Measurements from ENCODE around the gene SPINT1.
A peak's percentile ranks its signal among the peaks of the same experiment; 100 is the strongest.

Gene SPINT1, protein sequence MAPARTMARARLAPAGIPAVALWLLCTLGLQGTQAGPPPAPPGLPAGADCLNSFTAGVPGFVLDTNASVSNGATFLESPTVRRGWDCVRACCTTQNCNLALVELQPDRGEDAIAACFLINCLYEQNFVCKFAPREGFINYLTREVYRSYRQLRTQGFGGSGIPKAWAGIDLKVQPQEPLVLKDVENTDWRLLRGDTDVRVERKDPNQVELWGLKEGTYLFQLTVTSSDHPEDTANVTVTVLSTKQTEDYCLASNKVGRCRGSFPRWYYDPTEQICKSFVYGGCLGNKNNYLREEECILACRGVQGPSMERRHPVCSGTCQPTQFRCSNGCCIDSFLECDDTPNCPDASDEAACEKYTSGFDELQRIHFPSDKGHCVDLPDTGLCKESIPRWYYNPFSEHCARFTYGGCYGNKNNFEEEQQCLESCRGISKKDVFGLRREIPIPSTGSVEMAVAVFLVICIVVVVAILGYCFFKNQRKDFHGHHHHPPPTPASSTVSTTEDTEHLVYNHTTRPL

DNA sequence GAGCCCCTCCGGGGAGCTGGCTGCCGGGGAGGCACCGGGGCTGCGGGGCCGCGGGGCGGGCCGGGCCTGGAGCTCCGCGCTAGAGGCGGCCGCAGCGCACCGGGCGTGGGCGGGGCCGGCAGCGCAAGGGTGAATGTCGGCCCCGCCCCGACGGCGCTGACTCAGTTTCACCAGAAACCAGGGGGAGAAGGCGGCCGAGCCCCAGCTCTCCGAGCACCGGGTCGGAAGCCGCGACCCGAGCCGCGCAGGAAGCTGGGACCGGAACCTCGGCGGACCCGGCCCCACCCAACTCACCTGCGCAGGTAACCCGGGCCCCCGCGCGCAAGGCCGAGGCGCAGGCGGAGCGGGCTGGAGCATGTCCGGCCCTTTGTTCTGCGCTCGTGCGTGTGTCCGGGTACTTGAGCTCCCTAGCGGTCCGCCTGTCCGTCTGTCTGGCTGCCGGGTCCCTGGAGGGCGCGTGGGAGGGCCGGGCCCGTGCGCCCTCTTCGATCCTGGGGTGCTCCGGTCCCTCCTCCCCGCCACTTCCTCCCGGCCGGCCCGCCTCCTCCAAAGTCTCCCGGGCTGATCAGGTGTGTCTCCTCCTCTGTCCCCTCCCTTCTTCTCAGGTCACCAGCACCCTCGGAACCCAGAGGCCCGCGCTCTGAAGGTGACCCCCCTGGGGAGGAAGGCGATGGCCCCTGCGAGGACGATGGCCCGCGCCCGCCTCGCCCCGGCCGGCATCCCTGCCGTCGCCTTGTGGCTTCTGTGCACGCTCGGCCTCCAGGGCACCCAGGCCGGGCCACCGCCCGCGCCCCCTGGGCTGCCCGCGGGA, at the start of gene SPINT1:
Gene SPINT1, plus strand, starts transcription at position 164 of the 811 bp plus-strand sequence. Its CDS starts 507 bp downstream, at position 671.
- peak; percentile 78 for DNase-seq

DNA sequence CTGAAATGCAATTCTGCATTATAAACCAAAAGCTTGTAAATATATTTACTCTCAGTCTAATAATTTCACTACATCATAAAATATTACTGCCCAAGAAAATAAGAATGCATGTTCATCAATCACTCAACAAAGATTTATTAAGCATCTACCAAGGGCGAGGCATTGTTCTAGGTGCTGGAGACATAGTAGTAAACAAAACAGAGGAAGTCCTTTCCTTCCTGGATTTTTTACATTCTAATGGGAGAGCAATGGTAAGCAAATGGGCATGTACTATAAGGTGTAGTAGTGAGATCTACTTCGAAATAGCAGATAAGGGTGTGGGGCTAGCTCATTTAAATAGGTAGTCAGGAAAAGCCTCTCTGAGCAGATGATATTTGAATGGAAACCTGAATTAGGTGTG, 47.8 kb upstream of the SPINT1 start:
- DNase-seq, result no peak

DNA sequence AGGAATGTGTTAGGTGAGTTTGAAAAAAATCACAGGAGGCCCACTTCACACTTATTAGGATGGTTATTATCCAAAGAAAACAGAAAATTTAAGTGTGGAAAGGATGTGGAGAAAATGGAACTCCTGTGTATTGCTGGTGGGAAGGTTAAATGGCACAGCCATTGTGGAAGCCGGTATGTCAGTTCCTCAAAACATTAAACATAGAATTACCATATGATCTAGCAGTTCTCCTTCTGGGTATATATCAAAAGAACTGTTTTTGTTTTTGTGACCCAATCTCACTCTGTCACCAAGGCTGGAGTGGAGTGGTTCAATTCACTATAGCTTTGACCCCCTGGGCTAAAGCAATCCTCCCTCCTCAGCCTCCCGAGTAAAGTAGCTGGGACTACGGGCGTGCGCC, 47.3 kb upstream of the SPINT1 start:
- no peak for DNase-seq

DNA sequence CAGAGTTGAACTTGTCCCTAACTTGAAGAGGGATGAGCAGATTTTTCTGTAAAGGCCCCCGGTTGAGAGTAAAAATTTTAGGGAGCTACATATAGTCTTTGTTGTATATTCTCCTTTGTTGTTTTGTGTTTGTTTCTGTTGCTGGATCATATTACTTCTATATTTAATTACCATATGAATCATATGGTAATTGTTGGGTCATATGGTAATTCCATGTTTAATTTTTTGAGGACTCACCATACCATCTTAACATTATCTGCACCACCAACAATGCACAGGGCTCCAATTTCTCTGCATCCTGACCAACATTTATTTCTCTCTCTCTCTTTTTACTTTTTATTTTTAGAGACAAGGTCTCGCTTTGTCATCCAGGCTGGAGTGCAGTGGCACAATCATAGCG, 44.3 kb upstream of the SPINT1 start:
- DNase-seq, result no peak

DNA sequence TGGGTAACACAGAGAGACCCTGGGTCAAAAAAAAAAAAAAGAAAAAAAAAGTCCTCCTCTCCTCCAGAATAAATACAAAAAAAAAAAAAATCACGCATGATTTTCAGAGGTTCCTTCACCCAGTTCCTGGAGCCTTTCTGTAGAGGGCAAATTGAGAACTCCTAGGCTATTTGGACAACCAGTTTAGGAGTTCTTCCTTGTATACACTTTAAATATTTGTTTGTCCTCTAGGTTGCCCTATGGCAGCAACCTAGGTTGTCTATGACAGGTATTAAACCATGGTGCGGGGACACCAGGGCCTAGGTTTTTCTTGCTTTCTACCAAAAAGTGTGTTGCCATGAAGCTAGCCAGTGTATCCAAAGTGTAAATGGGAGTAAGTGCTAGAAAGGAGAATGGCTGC, 40.8 kb upstream of the SPINT1 start:
- no peak for DNase-seq

DNA sequence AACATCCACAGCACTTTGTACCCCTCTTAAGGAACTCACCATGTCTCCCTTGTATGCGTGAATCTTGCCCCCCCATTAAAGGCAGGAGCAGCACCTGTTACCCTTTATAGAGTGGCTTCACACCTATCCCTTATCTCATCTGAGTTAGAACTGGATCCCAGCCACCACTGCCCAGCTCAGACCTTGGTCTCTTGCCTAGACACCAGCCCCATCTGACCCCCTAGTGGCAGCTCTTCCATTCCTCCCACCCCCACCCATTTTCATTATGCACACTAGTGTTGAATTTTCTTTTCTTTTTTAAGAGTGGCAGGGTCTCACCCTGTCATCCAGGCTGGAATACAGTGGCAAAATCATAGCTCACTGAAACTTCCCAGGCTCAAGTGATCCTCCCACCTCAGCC, 40.2 kb upstream of the SPINT1 start:
- no peak for DNase-seq

DNA sequence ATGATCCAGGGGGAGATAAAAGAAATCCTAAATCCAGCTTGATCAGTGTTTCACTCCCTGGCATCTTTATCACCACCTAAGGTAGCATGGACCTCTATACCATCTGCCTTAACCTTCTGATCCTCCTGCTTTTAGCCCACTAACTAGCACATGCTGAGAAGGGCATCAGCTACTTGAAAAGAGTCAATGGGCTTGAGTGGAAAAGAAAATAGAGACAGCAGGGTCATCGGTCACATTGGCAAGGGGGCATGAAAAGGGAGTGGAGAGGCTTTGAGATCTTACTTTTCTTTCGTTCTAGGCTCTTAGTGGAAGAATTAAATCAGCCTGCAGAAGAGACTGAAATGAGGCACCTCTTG, 37.2 kb upstream of the SPINT1 start:
- DNase-seq, result no peak

DNA sequence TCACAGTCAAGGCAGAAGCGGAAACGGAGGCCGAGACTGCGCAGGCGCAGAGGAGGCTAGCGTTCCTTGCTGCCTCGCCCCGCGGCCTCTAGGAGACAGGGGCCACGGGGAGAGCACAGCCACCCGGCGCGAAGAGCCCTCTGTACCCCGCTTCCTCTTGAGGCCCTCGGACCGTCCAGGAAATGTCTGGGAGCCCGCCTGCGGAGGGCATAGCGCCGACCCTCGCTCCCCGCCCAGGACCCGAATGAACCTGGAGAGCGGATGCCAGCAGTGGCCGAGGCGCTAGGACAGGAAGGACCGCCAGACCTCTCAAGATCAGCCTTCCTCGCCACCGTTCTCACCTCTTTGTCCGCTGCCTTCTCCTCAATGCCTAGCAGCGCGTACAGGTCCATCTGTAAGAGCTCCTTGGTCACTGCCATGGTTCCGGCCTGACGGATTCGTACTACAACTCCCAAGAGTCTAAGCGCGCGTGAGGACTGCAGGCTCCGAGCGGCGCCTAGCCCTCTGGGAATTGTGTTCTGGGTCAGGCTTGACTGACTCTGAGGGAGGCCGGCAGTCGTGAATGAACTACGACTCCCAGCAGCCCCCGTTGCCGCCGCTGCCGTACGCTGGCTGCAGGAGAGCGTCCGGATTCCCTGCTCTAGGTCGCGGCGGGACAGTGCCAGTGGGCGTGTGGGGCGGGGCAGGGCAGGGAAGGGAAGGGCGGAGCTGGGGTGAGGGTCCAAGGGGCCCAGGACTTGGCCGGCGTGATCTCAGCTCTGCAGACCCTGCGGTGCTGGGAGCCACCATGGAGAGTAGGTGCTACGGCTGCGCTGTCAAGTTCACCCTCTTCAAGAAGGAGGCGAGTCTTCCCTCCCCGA, 36.6 kb upstream of the SPINT1 start, which contains the start of the genes DNAJC17 and ZFYVE19:
Gene DNAJC17, minus strand, starts transcription at position 446 of the 860 bp plus-strand sequence. Its CDS starts 27 bp downstream, at position 419.
Gene ZFYVE19, plus strand, starts transcription at position 62 of the 860 bp plus-strand sequence. Its CDS starts 501 bp downstream, at position 563.
- peak; percentile 96 for DNase-seq

DNA sequence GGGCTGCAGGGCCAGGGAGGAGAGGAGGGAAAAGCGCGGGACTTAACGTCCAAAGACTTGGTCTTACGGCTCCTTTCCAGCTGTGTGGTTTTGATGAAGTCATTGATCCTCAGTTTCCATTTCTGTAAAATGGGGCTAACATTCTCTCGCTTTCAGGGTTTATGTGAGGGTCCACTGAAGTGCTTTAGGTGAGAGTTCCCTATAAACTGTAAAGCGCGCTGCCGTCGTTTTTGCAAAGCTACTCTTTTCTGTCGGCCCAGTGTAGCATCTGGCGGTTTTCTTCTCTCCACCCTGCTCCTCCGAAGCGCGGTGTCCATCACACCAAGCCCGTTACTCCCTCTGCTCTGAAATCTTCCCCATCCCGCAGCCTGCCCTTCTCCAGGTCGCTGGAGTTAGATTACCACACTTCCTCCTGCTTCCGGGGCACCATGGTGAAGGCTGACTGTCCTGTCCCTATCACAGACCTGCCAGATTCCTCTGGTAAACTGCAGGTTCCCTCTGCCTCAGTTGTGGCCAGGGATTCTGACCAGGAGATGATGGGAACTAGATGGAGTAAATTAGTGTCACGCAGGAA, 35.9 kb upstream of the SPINT1 start:
- no peak for DNase-seq

DNA sequence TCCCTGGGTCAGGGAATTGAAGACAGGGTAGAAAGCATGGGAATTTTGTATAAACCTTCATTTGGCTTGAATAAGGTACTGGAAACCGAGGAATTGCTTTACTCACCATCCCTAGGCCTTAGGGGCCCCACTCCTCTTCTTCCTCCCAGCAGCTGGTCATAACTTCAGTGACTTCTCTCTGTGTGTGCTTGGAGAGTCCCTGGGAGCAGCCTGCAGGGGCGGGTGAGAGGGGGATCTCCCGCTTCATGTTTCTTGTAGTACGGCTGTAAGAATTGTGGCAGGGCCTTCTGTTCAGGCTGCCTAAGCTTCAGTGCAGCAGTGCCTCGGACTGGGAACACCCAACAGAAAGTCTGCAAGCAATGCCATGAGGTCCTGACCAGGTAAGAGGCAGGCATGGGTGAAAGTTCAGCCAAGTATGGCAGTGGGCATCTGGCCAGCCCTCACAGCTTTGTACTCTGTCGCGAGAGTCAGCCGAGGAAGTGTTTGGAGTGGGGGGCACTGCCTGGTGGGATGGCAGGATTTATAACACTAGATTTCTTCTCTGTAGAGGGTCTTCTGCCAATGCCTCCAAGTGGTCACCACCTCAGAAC, 34.9 kb upstream of the SPINT1 start:
- no peak for DNase-seq

DNA sequence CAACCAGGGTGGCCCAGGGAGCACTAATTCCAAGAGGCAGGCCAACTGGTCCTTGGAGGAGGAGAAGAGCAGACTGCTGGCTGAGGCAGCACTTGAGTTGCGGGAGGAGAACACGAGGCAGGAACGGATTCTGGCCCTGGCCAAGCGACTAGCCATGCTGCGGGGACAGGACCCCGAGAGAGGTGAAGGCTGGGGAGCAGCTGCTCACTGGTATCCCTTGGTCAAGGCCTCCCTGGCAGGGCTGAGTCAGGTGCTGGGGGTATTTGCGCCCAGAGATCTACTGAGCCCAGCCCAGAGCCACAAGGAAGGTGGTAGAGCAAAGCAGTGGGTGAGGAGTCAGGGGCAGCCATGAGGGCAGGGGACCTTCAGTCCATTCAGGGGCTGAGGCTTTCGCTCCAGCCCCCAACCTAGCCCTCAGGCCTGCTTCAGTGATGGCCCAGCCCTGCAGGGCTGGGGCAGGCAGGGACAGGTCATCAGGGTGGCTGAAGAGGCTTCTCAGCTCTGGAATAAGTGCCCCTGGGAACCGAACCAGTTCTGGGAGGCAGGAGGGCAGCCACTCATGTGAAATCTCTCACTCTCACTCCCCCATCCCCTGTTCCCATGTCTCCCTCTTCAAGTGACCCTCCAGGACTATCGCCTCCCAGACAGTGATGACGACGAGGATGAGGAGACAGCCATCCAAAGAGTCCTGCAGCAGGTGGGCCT, 31.0 kb upstream of the SPINT1 start:
- no peak for DNase-seq

DNA sequence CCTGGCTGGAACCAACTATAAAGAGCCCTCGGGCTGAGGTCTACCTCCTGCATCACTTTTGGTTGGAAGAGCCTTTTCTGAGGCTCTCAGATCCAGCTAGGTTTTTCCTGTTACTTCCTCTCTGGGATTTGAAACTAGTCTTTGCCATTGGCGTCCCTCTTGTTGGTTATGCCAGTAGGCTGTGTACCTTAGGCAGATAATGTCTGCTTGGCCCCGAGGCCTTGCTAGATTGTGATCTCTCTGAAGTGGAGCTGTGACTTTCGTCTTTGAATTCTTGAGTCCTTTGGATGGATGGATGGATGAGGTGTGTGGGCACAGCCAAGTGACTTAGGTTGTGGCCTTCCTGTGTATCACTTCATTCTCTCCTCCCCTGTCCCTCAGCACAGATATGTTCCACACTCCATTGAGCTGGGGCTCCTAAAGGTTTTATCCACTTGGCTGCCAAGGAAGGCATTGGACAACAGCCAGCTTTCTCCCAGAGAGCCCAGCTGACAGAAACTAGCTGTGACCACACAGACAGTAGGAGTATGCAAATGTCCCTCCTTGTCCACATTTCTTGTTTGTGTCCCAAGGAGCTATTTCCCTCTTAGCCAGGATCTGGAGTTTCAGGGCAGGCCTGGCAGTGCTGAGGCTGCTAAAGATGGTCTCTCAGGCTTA, 28.7 kb upstream of the SPINT1 start:
- no peak for DNase-seq

DNA sequence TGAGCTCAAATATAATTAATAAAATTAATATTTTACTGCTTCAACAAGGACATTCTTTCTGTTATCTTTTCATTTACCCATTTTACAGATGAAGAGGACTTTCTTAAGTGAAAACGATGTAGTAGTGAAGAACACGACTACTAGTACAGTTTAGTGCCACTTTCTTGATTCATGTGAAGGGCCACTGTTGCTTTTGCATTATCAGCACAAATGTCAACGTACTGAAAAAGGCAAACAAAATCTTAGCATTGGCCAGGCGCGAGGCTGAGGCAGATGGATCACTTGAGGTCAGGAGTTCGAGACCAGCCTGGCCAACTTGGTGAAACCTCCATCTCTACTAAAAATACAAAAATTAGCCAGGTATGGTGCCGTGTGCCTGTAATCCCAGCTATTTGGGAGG, 24.8 kb upstream of the SPINT1 start:
- no peak for DNase-seq

DNA sequence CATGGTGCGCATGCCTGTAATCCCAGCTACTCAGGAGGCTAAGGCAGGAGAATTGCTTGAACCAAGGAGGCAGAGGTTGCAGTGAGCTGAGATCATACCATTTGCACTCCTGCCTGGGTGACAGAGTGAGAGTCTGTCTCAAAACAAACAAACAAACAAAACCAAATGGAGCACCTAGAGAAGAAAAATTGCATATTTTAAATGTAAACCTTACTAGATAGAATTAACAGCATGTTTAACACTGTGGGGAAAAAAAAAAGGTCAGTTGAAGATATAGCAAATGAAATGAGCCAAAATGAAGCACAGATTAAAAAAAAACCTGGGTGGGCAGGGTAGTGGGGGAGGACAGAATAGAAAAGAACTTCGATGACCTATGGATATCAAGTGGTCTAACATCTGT, 22.7 kb upstream of the SPINT1 start:
- no peak for DNase-seq

DNA sequence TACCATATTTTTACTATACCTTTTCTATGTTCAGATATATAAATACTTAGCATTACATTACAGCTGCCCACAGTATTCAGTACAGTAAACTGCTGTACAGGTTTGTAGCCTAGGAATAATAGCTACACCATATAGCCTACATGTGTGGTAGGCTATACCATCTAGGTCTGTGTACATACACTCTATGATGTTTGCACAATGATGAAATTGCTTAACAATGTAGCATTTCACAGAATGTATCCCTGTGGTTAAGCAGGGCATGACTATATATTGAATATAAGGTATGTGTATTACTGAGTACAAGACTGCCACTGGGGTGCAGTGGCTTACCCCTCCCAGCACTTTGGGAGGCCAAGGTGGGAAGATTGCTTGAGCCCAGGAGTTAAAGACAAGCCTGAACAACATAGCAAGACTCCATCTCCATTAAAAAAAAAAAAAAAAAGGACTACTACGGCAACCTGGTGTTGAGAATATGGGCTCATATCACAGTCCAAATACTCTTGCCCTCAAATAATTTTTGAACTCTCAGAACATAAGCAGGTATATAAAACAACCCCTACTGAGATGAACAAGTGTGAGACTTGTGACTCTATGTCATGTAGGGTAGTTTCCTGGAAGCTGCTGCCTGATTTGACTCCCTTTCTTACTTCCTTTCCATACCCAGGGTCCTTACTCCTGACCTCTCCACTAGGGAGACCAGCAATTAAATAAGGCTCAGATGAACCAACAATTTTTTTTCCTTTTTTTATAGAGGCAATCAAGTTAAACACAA, 20.1 kb upstream of the SPINT1 start:
- no peak for DNase-seq

DNA sequence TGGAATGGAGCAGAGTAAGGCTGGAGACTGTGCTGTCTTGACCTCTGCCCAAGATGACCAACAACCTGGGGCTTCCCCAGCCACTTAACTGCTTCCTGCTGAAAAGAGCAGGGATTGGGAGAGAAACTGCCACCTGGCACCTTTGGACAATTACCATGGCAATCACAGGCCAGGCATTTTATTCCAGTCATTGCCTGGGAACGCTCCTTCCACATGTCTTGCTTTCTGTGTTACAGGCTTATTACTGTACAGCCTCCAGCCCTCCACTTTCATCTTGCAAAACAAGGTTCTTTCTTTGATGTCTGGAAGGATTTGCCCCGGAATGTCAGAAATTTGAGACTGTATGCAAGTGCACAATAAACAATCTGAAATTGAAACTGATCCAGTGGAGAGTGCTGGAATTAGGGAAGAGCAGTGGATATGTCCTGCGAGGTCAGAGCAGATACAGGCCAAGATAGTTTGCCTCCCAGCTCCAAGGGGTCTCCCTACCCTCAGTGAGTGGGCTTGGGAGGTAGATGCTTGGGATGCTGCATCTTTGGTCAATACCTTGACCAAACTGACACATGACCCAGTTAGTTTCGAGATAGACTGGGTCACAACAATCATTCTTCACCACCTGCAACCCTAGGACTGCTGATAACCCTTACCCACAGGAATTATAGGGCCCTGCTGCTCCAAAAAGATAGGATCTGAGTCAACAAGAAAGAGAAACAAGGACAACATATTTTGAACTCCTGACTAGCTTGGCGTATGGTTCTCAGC, 18.0 kb upstream of the SPINT1 start:
- no peak for DNase-seq

DNA sequence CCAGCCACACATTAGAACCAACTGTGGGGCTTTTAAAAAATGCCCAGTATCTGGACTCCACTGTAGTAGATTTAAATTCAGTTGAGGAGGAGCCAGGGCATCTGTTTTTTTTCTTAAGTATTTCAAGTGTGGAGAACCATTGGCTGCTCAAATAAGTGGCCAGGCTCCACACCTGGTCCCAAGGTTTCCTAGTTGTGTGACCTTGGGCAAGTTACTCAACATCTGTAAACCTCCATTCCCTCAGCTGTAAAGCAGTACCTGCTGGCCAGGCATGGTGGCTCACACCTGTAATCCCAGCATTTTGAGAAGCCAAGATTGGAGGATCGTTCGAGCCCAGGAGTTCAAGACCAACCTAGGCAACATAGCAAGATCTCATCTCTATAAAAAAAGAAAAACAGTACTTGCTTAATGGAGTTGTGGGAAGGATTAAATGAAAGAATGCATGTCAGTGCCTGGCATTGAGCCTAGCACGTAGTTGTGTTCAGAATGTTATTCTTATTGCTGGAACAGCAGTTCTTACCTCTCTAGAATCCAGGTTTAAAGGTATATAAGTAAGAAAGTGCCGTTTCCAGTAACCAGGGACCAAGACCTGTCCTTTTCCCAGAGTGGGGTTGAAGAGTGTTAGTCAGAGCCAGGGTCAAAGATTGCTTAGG, 17.3 kb upstream of the SPINT1 start:
- no peak for DNase-seq

DNA sequence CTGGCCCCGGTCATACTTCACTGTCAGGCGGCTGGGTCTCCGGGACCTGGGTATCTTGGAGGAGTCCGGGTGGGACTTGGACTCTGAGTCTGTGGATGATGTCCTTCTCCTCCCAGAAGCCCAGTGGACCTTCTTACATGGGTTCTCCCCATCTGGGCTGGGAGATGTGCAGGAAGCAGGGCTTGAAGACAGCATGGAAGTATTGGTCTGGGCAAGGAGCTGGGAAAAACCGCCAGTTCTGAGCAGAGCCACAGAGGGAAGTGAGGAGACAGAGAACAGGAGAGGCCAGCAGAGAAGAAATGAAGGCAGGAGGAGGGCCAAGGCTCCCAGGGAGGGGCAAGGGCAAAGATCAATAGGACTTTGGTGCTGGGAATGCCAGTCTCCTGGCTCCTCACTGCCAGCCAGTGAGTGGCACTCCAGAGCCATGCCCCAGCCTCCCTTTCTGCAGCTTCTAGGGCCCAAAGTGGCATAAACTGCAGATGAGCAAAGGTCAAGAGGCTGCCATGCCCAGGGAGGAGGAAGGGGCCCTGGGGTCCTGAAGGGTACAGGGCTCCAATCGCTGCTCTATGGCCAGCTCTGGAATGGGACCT, 15.3 kb upstream of the SPINT1 start, which contains the start of gene PPP1R14D:
Gene PPP1R14D, minus strand, starts transcription at position 262 of the 590 bp plus-strand sequence. Its CDS starts 67 bp downstream, at position 195.
- DNase-seq, result no peak
